Thyroid gland (tissue), 4 donors: ENCODE results near the gene BLCAP.

ENCODE experiments used
- CTCF ChIP-seq, 6 experiments: fragments of 200-600 bp in 3 of 6; fragments of 450-650 bp in 3 of 6; sonication (generic) in 3 of 6; IDR thresholded peaks; one replicate each; pipeline ENCODE4 v1.5.1; 2016 to 2019; ENCODE audit warnings: antibody characterized with exemption in 6 of 6, mild to moderate bottlenecking in 2 of 6, inconsistent platforms in 1 of 6, moderate library complexity in 1 of 6
- POLR2A ChIP-seq, 2 donors: fragments of 450-650 bp; IDR thresholded peaks; one replicate each; pipeline ENCODE4 v1.6.1; 2017; ENCODE audit warnings: antibody characterized with exemption in 2 of 2, mild to moderate bottlenecking in 2 of 2, moderate library complexity in 1 of 2

- TF ChIP-seq CTCF (IDR thresholded peaks at IDR 0.05) (no peak), POLR2A (IDR thresholded peaks at IDR 0.05) (no peak)
Observed at GRCh38 chr20:37567671-37568588, 40.3 kb upstream of the BLCAP start.
